GM10248 (cell line): Measurements from ENCODE around the gene KDM5B.

ENCODE experiments used
- CTCF ChIA-PET: fragments of 300-600 bp; sonication (Branson Sonifier 250); formaldehyde crosslinking; extraction: SDS; loops from one replicate; lab custom pipeline; 2021; ENCODE audit warnings: antibody characterized with exemption; lab: Yijun Ruan, JAX
- POLR2A ChIA-PET: fragments of 350-650 bp; sonication (Branson Sonifier 250); formaldehyde crosslinking; extraction: SDS; loops from one replicate; lab custom pipeline; 2020; ENCODE audit warnings: antibody characterized with exemption; lab: Yijun Ruan, JAX
- DNase-seq: peaks from one replicate; pipeline ENCODE4 v3.0.0; 2012; ENCODE audit errors: extremely low spot score
- CTCF ChIP-seq: IDR thresholded peaks from 2 replicates; pipeline ENCODE4 v1.5.1; 2012; ENCODE audit warnings: mild to moderate bottlenecking, low read depth; ENCODE audit errors: extremely low read depth, missing control alignments, control extremely low read depth

KDM5B gene

GRCh38 chr1:202810193-202810614 lies 2.0 kb upstream of the KDM5B start:
- CTCF ChIA-PET: interaction anchor here (1.8 kb wide), 2 partner anchors 14 to 42 kb away, joined by 4 to 7 read pairs; no protein-coding TSS in a partner anchor
- POLR2A ChIA-PET: interaction anchor here (0.5 to 1.4 kb wide), 4 partner anchors 9 to 50 kb away, joined by 3 to 5 read pairs (median 3); no protein-coding TSS in a partner anchor
- no peak for TF ChIP-seq CTCF
- DNase-seq: no peak

GRCh38 chr1:202809597-202810159 lies 1.5 kb upstream of the KDM5B start:
- no peak for DNase-seq
- TF ChIP-seq CTCF: no peak
- ChIA-PET CTCF (interaction anchor here (1.8 kb wide), 2 partner anchors 13 to 43 kb away, joined by 4 to 7 read pairs; no protein-coding TSS in a partner anchor), POLR2A (interaction anchor here (0.7 to 1.4 kb wide), 2 partner anchors 9 to 39 kb away, joined by 3 to 5 read pairs; no protein-coding TSS in a partner anchor)

- peak; percentile 75 for DNase-seq
- POLR2A ChIA-PET: interaction anchor here (0.7 to 1.2 kb wide), 2 partner anchors 199 to 1637 kb away, joined by 3 to 4 read pairs; no protein-coding TSS in a partner anchor
- CTCF ChIA-PET: no interaction called here
- no peak for TF ChIP-seq CTCF
Observed at GRCh38 chr1:202807451-202807925, 733 bp downstream of the KDM5B start.

GRCh38 chr1:202806845-202807450 lies 1.3 kb downstream of the KDM5B start:
- ChIA-PET POLR2A (no interaction called here), CTCF (no interaction called here)
- TF ChIP-seq CTCF: no peak
- DNase-seq: peak; percentile 36

GRCh38 chr1:202805886-202806844 lies 2.1 kb downstream of the KDM5B start:
- no peak for DNase-seq
- ChIA-PET POLR2A (no interaction called here), CTCF (no interaction called here)
- no peak for TF ChIP-seq CTCF

- ChIA-PET POLR2A (no interaction called here), CTCF (no interaction called here)
Observed at GRCh38 chr1:202804126-202804525, 4.1 kb downstream of the KDM5B start.

More at GRCh38 chr1:202804126-202804525, 4.1 kb downstream of the KDM5B start:
- DNase-seq: no peak
- TF ChIP-seq CTCF: no peak
